Heart left ventricle (tissue), 16 donors: Measurements from ENCODE around the gene SPATA2L. TPM values are rescaled to one million over a fixed set of nuclear protein-coding genes. Genes with fewer than 3 reads are reported as not detected.

Experiments used
- ATAC-seq, 4 donors: fragments of 200-7000 bp; cut with Tn5 transposase; one replicate each; pipeline ENCODE4 v1.9.1; 2020 to 2022; ENCODE audit warnings: moderate library complexity in 4 of 4, mild to moderate bottlenecking in 3 of 4, moderate number of reproducible peaks in 1 of 4
- DNase-seq, 5 donors: peaks; one replicate each; pipeline ENCODE4 v3.0.0-alpha.2; 2020
- H3K27ac ChIP-seq, 12 donors: fragments of 200-600 bp; sonication (generic) in 4 of 12; one replicate each; pipeline versions ENCODE4 v1.5.0 to v1.8.0; 2016 to 2022; ENCODE audit warnings: mild to moderate bottlenecking in 2 of 12
- H3K27me3 ChIP-seq, 9 donors: fragments of 200-600 bp; sonication (generic) in 2 of 9; one replicate each; pipeline versions ENCODE4 v1.5.1 to v1.8.0; 2016 to 2022; ENCODE audit warnings: mild to moderate bottlenecking in 3 of 9
- H3K36me3 ChIP-seq, 9 donors: fragments of 200-600 bp; sonication (generic) in 2 of 9; one replicate each; pipeline versions ENCODE4 v1.5.0 to v1.8.0; 2018 to 2022; ENCODE audit warnings: mild to moderate bottlenecking in 2 of 9
- H3K4me1 ChIP-seq, 12 donors: fragments of 200-600 bp; sonication (generic) in 4 of 12; one replicate each; pipeline versions ENCODE4 v1.5.0 to v1.8.0; 2016 to 2022; ENCODE audit warnings: mild to moderate bottlenecking in 3 of 12
- H3K4me3 ChIP-seq, 12 donors: fragments of 200-600 bp; sonication (generic) in 4 of 12; one replicate each; pipeline versions ENCODE4 v1.5.0 to v1.8.0; 2017 to 2022; ENCODE audit warnings: mild to moderate bottlenecking in 9 of 12, moderate library complexity in 4 of 12
- H3K9me3 ChIP-seq, 12 donors: fragments of 200-600 bp; sonication (generic) in 4 of 12; one replicate each; pipeline versions ENCODE4 v1.5.0 to v1.8.0; 2016 to 2022; ENCODE audit warnings: mild to moderate bottlenecking in 1 of 12
- CTCF ChIP-seq, 12 donors: fragments of 200-600 bp; sonication (generic) in 4 of 12; IDR thresholded peaks; one replicate each; pipeline versions ENCODE4 v1.5.0 to v1.8.0; 2018 to 2022; ENCODE audit warnings: antibody characterized with exemption in 12 of 12, mild to moderate bottlenecking in 5 of 12
- POLR2A ChIP-seq, 2 donors: fragments of 450-650 bp; IDR thresholded peaks; one replicate each; pipeline ENCODE4 v1.6.1; 2017; ENCODE audit warnings: antibody characterized with exemption in 2 of 2, mild to moderate bottlenecking in 2 of 2, moderate library complexity in 2 of 2
- WGBS, 4 donors: extraction: QIAGEN DNeasy Blood & Tissue Kit in 2 of 4; methylation state at CpG; one replicate each; pipeline versions ENCODE4 v1.1.5 to v1.1.7; 2013 to 2018; 5-methylcytosine and 5-hydroxymethylcytosine counted together
- intact Hi-C, 10 donors: fragments of 100-400 bp; cut with DNase I; formaldehyde crosslinking; loops; one replicate each; pipeline versions ENCODE4 v1.11.1 to v1.14.2; 2022
- polyA plus RNA-seq, 2 donors: library from polyadenylated mRNA; stranded (reverse); fragments of 200-250 nt; gene quantifications; one replicate each; pipeline ENCODE4 v1.2.3, GENCODE V29; 2013
- total RNA-seq, 9 donors: library from RNA; depleted of rRNA in 2 of 9; stranded (reverse); fragments of >200 nt in 2 of 9; fragmentation: NEBNext Ultra II Directional in 3 of 9; extraction: Animal tissue kit (Norgen Biotek cat#: 25700) in 3 of 9; gene quantifications; one replicate each; pipeline versions ENCODE4 v1.1.0 to v1.2.4, GENCODE V29; 2016 to 2023
- donor health status: ischemic (EF 13 %, LVEDD 7.1; RV severe dilation, severe dysfunction).
- donor health status: healthy with polysubstance abuse.
- donor health status: DM: no; HTN: yes; CAD: no.
- donor health status: DM: no; HTN: no; CAD: no.
- donor health status: ischemic (EF 25% LVEDD 6.9; RV normal size, moderate dysfunction).
- donor health status: ischemic (EF 25% LVEDD 5.7; RV mildly dilated, moderate dysfunction).
- donor health status: healthy.
- donor health status: DM: yes; HTN: yes; CAD: no.
- donor health status: ischemic (EF 35%, LVEDD 5.7; RV mildly dilated, moderate dysfunction).
- donor health status: nonischemic (EF 11% LVEDD 7.7; RV severe dilation, severe dysfunction).
- donor health status: DM: yes; HTN: yes; CAD: no.
- donor health status: PGD.
- donor health status: ischemic (EF 29% LVEDD 5.4; RV normal size, mild dysfunction).
- donor health status: nonischemic (EF 23%, LVEDD 6.1; RV moderate dilation, normal function).

SPATA2L gene
- total and polyA plus RNA-seq, 11 donors: 1.9 to 15.0 (median 4.0) TPM

DNA sequence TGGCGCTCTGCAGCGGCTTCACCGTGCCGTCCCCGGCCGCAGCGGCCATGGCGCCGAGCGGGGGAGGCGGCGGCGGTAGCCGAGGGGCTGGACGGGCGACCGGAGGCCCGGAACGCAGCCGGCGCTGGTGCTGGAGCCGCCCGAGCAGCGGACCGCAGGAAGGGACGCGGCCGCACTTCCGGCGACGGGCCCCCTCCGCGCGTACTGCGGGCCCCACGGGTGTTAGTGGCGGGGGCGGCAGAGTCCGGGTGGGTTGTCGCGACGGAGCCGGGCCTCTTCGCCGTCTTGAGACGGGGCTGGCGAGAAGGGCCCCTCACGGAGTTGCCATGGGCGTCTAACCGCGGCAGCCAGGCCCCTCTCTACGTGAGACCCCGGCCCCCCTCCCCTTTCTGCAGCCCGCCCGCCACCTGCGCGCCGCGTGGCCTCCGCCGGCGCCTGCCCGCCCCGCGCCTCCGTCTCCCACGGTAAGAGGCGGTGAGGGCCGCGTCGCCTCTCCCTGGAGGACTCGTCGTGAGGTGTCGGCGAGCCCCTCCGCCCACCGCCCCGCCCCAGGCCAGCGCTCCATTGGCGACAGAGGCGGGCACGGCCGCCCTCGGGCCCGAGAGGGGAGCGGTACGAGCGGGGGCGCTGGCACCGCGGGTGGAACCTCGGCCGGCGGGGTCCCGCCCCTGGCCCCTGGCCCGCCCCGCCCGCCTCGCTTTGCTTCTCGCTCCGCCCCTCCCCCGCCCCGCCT lies 19.5 kb upstream of the SPATA2L start, which contains the start of the genes VPS9D1 and ZNF276:
TSS of gene VPS9D1 (minus strand) at position 86 of the 733 bp plus-strand sequence. CDS start at position 49, 37 bp downstream.
TSS of gene ZNF276 (plus strand) at position 725 of the 733 bp plus-strand sequence. CDS start 104 bp downstream, outside the sequence.
- intact Hi-C loops: loop anchor here in 2 of 10 donors (2.0 kb wide), 1 partner anchor 20 kb away; the partner anchor contains the start of gene SPATA2L (in 2 of the 2)
- TF ChIP-seq POLR2A (IDR thresholded peaks at IDR 0.05) (peak in 1 of 2 donors; percentile 49), CTCF (IDR thresholded peaks at IDR 0.05) (no peak)
- Histone ChIP-seq H3K27ac (peak within 1 kb of the TSS; percentile 95 to 100 (median 98)), H3K27me3 (no peaks in the 10 kb centered on the region), H3K4me3 (peak within 1 kb of the TSS; percentile 74 to 98 (median 92)), H3K4me1 (peaks cover 8 to 60% (median 34%) of the 10 kb centered on the region in 12 donors), H3K9me3 (no peaks in the 10 kb centered on the region), H3K36me3 (peaks cover 0 to 35% (median 30%) of the 10 kb centered on the region in 9 donors)
- WGBS, 4 donors: 0 to 1% (median 1%) methylated on average over 42 to 103 of the region's 103 CpGs
- DNase-seq: peak; percentile 89 to 93 (median 90)
- ATAC-seq: peak; percentile 35 to 84 (median 76)

DNA sequence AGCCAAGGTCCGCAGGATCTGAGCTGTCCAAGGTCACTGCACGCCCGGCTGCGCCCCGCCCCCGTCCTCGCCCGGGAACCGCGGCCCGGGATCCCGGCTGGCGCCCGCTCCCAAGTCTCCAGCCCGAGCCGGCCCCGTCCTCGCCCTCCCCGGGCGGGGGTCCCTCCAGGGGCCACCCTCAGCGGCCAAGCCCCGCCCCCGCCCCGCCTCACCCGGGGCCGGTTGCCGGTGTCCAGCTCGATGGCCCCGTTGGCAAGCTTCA lies 19.0 kb upstream of the SPATA2L start:
- Histone ChIP-seq H3K4me3 (peak overlapping the region; percentile 74 to 98 (median 92)), H3K4me1 (peaks cover 8 to 58% (median 34%) of the 10 kb centered on the region in 12 donors), H3K27me3 (no peaks in the 10 kb centered on the region), H3K36me3 (peaks cover 0 to 30% (median 26%) of the 10 kb centered on the region in 9 donors), H3K27ac (peak overlapping the region; percentile 95 to 100 (median 98)), H3K9me3 (no peaks in the 10 kb centered on the region)
- TF ChIP-seq CTCF (IDR thresholded peaks at IDR 0.05) (no peak), POLR2A (IDR thresholded peaks at IDR 0.05) (no peak)
- intact Hi-C loops: loop anchor here in 2 of 10 donors (2.0 kb wide), 1 partner anchor 20 kb away; the partner anchor contains the start of gene SPATA2L (in 2 of the 2)
- DNase-seq (peak in 4 of 5 donors; percentile 61 to 80 (median 66)), ATAC-seq (peak in 3 of 4 donors; percentile 4 to 42 (median 35))
- 0 to 1% (median 0%) methylated on average over 16 to 29 of the region's 29 CpGs; no CpG with 5 or more reads in 1 of the 4 donors for WGBS, 4 donors

DNA sequence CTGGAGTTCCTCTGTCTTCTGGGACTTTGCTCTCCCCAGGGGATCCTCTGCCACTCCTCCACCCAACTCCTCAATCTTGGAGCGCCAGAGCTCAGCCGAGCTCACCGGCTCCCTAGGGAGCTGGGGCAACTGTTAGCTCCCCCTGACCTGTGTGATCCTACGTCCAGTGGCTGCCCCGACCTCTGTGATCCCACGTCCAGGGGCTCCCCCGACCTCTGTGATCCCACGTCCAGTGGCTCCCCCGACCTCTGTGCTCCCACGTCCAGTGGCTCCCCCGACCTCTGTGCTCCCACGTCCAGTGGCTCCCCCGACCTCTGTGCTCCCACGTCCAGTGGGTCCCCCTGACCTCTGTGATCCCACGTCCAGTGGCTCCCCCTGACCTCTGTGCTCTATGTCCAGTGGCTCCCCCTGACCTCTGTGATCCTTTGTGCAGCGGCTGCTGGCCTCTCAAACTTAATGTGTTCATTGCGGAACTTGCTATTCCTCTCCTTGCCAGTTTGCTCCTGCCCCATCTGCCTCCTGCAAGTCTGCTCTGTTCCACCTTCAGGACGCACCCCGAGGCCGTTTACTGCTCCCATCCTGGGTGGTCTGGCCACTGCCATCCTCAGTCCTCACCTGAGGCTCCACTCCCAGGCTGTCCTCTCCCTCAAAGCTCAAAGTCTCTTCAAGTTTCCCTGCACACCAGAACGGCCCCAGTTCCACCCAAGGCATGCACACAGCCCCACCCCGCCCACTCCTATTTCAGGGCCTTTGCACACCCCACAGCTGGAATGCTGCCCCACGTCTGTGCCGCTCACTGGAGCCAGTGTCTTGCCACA lies 16.4 kb upstream of the SPATA2L start:
- Histone ChIP-seq H3K4me3 (no peak overlapping the region), H3K36me3 (peaks cover 0 to 5% (median under 1%) of the 10 kb centered on the region in 9 donors), H3K27me3 (no peaks in the 10 kb centered on the region), H3K4me1 (peaks cover 4 to 32% (median 16%) of the 10 kb centered on the region in 12 donors), H3K27ac (no peak overlapping the region), H3K9me3 (no peaks in the 10 kb centered on the region)
- TF ChIP-seq CTCF (IDR thresholded peaks at IDR 0.05) (no peak), POLR2A (IDR thresholded peaks at IDR 0.05) (no peak)
- intact Hi-C loops: no loop called here
- DNase-seq: peak in 1 of 5 donors; percentile 16
- no peak for ATAC-seq
- 81 to 89% (median 85%) methylated on average over 24 of the region's 24 CpGs for WGBS, 4 donors
